GM18526 (cell line): Measurements from ENCODE around the gene RASSF4.

Experiments used
- POLR2A ChIP-seq: IDR thresholded peaks from 3 replicates; pipeline ENCODE4 v1.6.1; 2011; ENCODE audit not compliant: insufficient read length; ENCODE audit errors: extremely low read depth

The RASSF4 gene

GRCh38 chr10:44972874-44973306 is 13.3 kb downstream of the RASSF4 start:
- TF ChIP-seq POLR2A: no peak

GRCh38 chr10:44973323-44974081 is 13.9 kb downstream of the RASSF4 start:
- no peak for TF ChIP-seq POLR2A

- no peak for TF ChIP-seq POLR2A
Measured at GRCh38 chr10:44974082-44974627, 14.6 kb downstream of the RASSF4 start.

- peak; percentile 49 for TF ChIP-seq POLR2A
Measured at GRCh38 chr10:44974628-44975430, 15.2 kb downstream of the RASSF4 start.

GRCh38 chr10:44975431-44976331 is 16.1 kb downstream of the RASSF4 start:
- TF ChIP-seq POLR2A: no peak

GRCh38 chr10:44976352-44977198 is 17.0 kb downstream of the RASSF4 start:
- no peak for TF ChIP-seq POLR2A

- no peak for TF ChIP-seq POLR2A
Measured at GRCh38 chr10:44977287-44978212, 17.9 kb downstream of the RASSF4 start.

- TF ChIP-seq POLR2A: no peak
Measured at GRCh38 chr10:44978213-44978569, 18.6 kb downstream of the RASSF4 start.

- peak; percentile 75 for TF ChIP-seq POLR2A
Measured at GRCh38 chr10:44978570-44979280, 19.1 kb downstream of the RASSF4 start, which contains the start of gene DEPP1. TSS of gene DEPP1 (minus strand) at chr10:44978809. CDS start at chr10:44978030, 779 bp downstream.

GRCh38 chr10:44979281-44980191 is 19.9 kb downstream of the RASSF4 start:
- TF ChIP-seq POLR2A: no peak

- TF ChIP-seq POLR2A: no peak
Measured at GRCh38 chr10:44980309-44981171, 20.9 kb downstream of the RASSF4 start.
